OCI-LY1 (cell line): ENCODE results near the gene PYGM.

ENCODE experiments used
- CTCF ChIP-seq: fragments of 200-600 bp; sonication (generic), shearing (Covaris generic); IDR thresholded peaks from 2 replicates; pipeline ENCODE4 v1.5.1; 2017; ENCODE audit warnings: mild to moderate bottlenecking, antibody characterized with exemption, low read length, moderate library complexity, mixed read lengths
- EZH2 ChIP-seq: fragments of 200-600 bp; sonication (generic), shearing (Covaris generic); IDR thresholded peaks from 2 replicates; pipeline ENCODE4 v1.8.0; 2017; ENCODE audit warnings: borderline replicate concordance, mixed run types, mild to moderate bottlenecking, antibody characterized with exemption, low read length, moderate library complexity, mixed read lengths

- no peak for TF ChIP-seq CTCF
- no peak for TF ChIP-seq EZH2
Measured at GRCh38 chr11:64724863-64725532, 34.8 kb downstream of the PYGM start.
